DOHH2 (cell line): ENCODE measurements around the gene KIAA1549.

ENCODE experiments used
- EZH2phosphoT487 ChIP-seq: fragments of 200-600 bp; sonication (generic); IDR thresholded peaks from 2 replicates; pipeline ENCODE4 v1.6.1; 2017; ENCODE audit warnings: borderline replicate concordance, mild to moderate bottlenecking, antibody characterized with exemption, low read length, moderate library complexity, mixed read lengths
- TF ChIP-seq, protein P1 (sequence below): fragments of 200-600 bp; sonication (generic); IDR thresholded peaks from one replicate; pipeline ENCODE4 v1.5.1; 2014; ENCODE audit warnings: antibody characterized with exemption, mild to moderate bottlenecking, low read depth, low read length; ENCODE audit not compliant: poor library complexity, severe bottlenecking

DNA sequence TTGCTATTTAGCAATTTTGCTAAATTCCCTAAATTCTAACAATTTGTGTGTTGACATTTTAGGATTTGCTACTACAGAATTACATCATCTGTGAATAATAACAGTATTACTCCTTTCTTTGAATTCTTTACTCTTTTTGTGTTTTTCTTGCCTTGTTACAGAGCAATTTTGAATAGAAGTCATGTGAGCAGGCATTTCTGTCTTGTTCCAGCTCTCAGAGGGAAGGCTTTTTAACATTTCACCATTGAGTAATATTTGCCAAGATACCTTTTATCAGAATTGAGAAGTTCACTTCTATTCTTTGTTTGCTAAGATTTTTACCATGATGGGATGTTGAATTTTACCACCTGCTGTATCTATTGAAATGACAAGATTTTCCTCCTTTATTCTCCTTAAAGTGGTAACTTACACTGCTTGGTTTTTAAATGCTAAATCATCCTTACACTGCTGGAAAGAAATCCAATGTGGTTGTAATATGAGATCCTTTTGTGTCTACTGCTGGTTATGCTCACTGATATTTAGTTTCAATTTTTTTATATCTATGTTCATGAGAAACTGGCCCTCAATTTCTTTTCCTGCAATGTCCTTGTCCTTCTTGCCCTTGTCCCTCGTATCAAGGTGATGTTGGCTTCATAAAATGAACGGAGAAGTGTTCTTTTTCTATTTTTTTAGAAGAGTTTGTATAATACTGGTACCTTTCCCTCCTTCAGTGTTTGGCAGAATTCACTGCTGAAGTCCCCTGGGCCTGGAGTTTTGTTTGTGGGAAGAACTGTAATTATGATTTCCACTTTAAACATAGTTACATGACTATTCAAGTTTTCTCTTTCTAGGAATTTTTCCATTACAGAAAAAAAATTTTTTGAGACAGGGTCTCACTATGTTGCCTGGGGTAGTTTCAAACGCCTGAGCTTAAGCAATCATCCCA is 132.9 kb downstream of the KIAA1549 start:
- TF ChIP-seq, protein P1, sequence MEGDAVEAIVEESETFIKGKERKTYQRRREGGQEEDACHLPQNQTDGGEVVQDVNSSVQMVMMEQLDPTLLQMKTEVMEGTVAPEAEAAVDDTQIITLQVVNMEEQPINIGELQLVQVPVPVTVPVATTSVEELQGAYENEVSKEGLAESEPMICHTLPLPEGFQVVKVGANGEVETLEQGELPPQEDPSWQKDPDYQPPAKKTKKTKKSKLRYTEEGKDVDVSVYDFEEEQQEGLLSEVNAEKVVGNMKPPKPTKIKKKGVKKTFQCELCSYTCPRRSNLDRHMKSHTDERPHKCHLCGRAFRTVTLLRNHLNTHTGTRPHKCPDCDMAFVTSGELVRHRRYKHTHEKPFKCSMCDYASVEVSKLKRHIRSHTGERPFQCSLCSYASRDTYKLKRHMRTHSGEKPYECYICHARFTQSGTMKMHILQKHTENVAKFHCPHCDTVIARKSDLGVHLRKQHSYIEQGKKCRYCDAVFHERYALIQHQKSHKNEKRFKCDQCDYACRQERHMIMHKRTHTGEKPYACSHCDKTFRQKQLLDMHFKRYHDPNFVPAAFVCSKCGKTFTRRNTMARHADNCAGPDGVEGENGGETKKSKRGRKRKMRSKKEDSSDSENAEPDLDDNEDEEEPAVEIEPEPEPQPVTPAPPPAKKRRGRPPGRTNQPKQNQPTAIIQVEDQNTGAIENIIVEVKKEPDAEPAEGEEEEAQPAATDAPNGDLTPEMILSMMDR: no peak
- no peak for TF ChIP-seq EZH2phosphoT487
